GM10266 (cell line): ENCODE data around the gene TBCEL.
A peak's percentile ranks its signal among the peaks of the same experiment; 100 is the strongest.
"Not testable (repeated sequence)": the region's sequence is repeated elsewhere in the genome, so short reads cannot be mapped to it uniquely, and the experiment has no call there.

Source experiments
- DNase-seq: peaks from one replicate; pipeline ENCODE4 v3.0.0; 2012; ENCODE audit errors: extremely low spot score
- CTCF ChIP-seq: IDR thresholded peaks from 2 replicates; pipeline ENCODE4 v1.5.1; 2012; ENCODE audit warnings: mild to moderate bottlenecking, low read depth; ENCODE audit not compliant: control insufficient read depth, insufficient read depth; ENCODE audit errors: missing control alignments

The TBCEL gene

GRCh38 chr11:121029813-121030445 lies 6.0 kb downstream of the TBCEL start:
- no peak for DNase-seq
- no peak for TF ChIP-seq CTCF

DNA sequence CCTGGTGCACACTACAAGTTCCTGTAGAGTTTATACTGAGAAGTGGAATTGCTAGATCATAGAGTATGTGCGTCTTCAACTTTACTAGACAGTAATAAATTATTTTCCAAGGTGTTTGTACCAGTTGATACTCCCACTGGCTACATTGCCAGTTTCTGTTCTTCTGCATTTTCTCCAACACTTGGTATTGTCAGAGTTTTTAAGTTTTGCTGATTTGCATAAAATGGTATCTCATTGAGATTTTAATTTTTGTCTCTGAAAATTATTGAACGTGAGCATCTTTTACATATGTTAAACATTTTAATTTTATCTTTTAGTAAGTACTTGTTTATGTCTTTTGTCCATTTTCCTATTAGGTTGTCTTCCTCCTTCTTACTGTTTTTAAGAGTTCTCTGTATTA lies 7.3 kb downstream of the TBCEL start:
- no peak for TF ChIP-seq CTCF
- no peak for DNase-seq

GRCh38 chr11:121031648-121032047 lies 7.7 kb downstream of the TBCEL start:
- not testable (repeated sequence) for DNase-seq

- TF ChIP-seq CTCF = peak; percentile 21
- no peak for DNase-seq
Observed at GRCh38 chr11:121032546-121032945, 8.6 kb downstream of the TBCEL start.

DNA sequence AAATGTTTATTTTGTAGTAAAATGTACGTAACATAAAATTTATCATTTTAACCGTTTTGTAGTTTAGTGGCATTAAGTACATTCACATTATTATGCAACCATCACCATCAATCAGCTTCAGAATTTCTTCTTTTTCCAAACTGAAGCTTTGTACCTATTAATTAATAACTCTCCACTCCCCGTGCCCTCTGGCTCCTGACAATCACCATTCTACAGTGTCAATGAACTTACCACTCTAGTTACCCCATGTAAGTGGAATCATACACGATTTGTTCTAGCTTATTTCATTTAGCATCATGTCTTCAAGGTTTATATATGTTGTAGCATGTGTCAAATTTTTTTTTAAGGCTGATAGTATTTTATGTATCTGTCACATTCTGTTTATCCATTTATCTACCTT lies 9.7 kb downstream of the TBCEL start:
- no peak for TF ChIP-seq CTCF
- DNase-seq = no peak

GRCh38 chr11:121035169-121035755 lies 11.4 kb downstream of the TBCEL start:
- TF ChIP-seq CTCF = no peak
- DNase-seq = no peak

DNA sequence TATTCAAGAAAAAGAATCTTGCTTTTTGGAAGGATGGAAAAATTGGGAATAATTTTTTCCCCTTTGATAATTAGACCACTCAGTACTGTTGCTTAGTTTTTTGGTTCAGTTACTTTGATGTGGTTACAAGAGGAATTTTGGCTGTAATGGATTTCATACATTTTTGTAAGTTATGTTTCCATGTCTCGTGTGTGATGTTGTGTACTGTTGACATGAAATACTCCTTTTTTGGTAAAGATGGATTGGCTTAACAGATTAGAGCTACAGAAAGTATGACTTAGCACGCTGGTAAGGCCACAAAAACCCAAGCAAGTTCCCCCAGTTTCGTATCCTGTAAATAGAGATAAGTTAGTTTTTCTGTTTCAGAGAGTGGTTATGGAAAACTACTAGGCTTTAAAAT lies 11.9 kb downstream of the TBCEL start:
- no peak for TF ChIP-seq CTCF
- no peak for DNase-seq

DNA sequence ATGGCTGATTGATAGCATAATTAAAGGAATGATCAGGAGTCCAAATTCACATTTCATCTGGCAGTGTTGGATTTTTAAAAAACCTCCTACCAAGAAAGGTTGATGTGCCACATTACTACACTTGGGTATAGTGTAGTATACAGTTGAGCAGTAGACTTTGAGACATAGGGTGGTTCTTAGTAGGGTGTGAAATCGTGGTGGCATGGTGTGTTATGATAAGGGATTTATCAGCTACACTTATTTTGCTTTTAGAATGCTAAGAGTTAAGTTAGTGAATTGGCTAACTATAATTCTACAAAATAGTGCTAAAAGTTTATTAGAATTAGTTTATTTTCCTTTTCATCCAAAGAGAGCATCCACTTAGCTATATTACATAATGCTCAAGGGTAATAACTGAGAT lies 13.1 kb downstream of the TBCEL start:
- no peak for TF ChIP-seq CTCF
- DNase-seq = no peak
